Endothelial cell of umbilical vein (primary cell): ENCODE data around the gene EPHA4. TPM values are rescaled to one million over a fixed set of nuclear protein-coding genes. Genes with fewer than 3 reads are reported as not detected.

Experiments used
- BruUV-seq: library from RNA; stranded (reverse); fragments of 400-500 nt; replicated peaks from 2 replicates; lab custom pipeline; 2021; lab: Mats Ljungman, UMichigan
- CTCF ChIA-PET: fragments of 300-600, 350-600 bp; sonication (Branson Sonifier 250); formaldehyde crosslinking; loops from one replicate; lab custom pipeline; 2021; ENCODE audit warnings: antibody characterized with exemption, inconsistent platforms; lab: Charles Lee
- POLR2A ChIA-PET: fragments of 300-600, 350-600 bp; sonication (Branson Sonifier 250); formaldehyde crosslinking; loops from one replicate; lab custom pipeline; 2021; ENCODE audit warnings: antibody characterized with exemption, inconsistent platforms; lab: Charles Lee
- DNase-seq: peaks from one replicate; pipeline ENCODE4 v3.0.0-alpha.2; 2011; ENCODE audit warnings: low read depth, low spot score
- FAIRE-seq: peaks from 2 replicates; lab custom pipeline; 2011; peaks lifted over from hg19 to GRCh38; lab: Jason Lieb, UNC
- H2AFZ ChIP-seq: 2 replicates; pipeline ENCODE4 v1.6.0; 2012; ENCODE audit warnings: low read depth, low read length, control low read depth, inconsistent platforms
- H3K27ac ChIP-seq: 2 replicates; pipeline ENCODE4 v1.5.1; 2011; ENCODE audit warnings: low read depth, mild to moderate bottlenecking, control low read depth, low read length, moderate library complexity; ENCODE audit not compliant: insufficient read depth
- H3K27me3 ChIP-seq, 2 experiments: 2 replicates each; pipeline versions ENCODE4 v1.6.0 to v1.6.1; 2011; ENCODE audit warnings: low read length in 2 of 2, mixed read lengths in 1 of 2; ENCODE audit not compliant: control insufficient read depth in 2 of 2, insufficient read depth in 2 of 2
- H3K36me3 ChIP-seq, 2 experiments: 2 replicates in 1 of 2; 3 replicates in 1 of 2; pipeline ENCODE4 v1.5.1; 2011; ENCODE audit warnings: low read length in 2 of 2, mild to moderate bottlenecking in 1 of 2, moderate library complexity in 1 of 2; ENCODE audit not compliant: control insufficient read depth in 2 of 2, insufficient read depth in 2 of 2; ENCODE audit errors: extremely low read depth in 1 of 2
- H3K4me1 ChIP-seq: 3 replicates; pipeline ENCODE4 v1.5.1; 2011; ENCODE audit warnings: mild to moderate bottlenecking, low read length; ENCODE audit not compliant: control insufficient read depth, insufficient read depth; ENCODE audit errors: extremely low read depth
- H3K4me2 ChIP-seq: 2 replicates; pipeline ENCODE4 v1.6.1; 2011; ENCODE audit warnings: low read length, control low read depth, mixed read lengths; ENCODE audit not compliant: insufficient read depth
- H3K4me3 ChIP-seq, 3 experiments: fragments of 200-600 bp in 1 of 3; sonication (generic), shearing (Covaris generic) in 1 of 3; replicated peaks in 1 of 3; 2 replicates each; pipeline ENCODE4 v1.5.1; 2011 to 2016; ENCODE audit warnings: control low read depth in 3 of 3, low read length in 3 of 3, mild to moderate bottlenecking in 2 of 3, inconsistent platforms in 1 of 3, low read depth in 1 of 3, moderate library complexity in 1 of 3; ENCODE audit not compliant: insufficient read depth in 1 of 3
- H3K79me2 ChIP-seq: 2 replicates; pipeline ENCODE4 v1.6.0; 2012; ENCODE audit warnings: low read length, inconsistent platforms; ENCODE audit not compliant: control insufficient read depth, insufficient read depth
- H3K9ac ChIP-seq: replicated peaks from 2 replicates; pipeline ENCODE3; 2011; ENCODE audit warnings: low read length, control low read depth; ENCODE audit not compliant: insufficient read depth; ENCODE audit errors: extremely low read depth
- H3K9me1 ChIP-seq: replicated peaks from 3 replicates; pipeline ENCODE4 v1.6.0; 2011; ENCODE audit warnings: mild to moderate bottlenecking, low read length; ENCODE audit not compliant: control insufficient read depth, insufficient read depth; ENCODE audit errors: extremely low read depth
- H3K9me3 ChIP-seq: replicated peaks from 2 replicates; pipeline ENCODE4 v1.5.1; 2012; ENCODE audit warnings: low read length, inconsistent platforms; ENCODE audit not compliant: control insufficient read depth, insufficient read depth
- H4K20me1 ChIP-seq: replicated peaks from 2 replicates; pipeline ENCODE3; 2011; ENCODE audit warnings: mild to moderate bottlenecking, low read length; ENCODE audit not compliant: control insufficient read depth, insufficient read depth; ENCODE audit errors: extremely low read depth
- EZH2 ChIP-seq: IDR thresholded peaks from 2 replicates; pipeline ENCODE4 v1.6.1; 2012; ENCODE audit warnings: borderline replicate concordance, low read depth, mild to moderate bottlenecking, moderate library complexity, low read length, inconsistent platforms; ENCODE audit not compliant: severe bottlenecking
- GATA2 ChIP-seq: IDR thresholded peaks from 2 replicates; pipeline ENCODE4 v1.7.0; 2011; ENCODE audit warnings: low read depth, mild to moderate bottlenecking, moderate library complexity, mixed read lengths, low read length; ENCODE audit not compliant: insufficient read length, insufficient read depth
- JUN ChIP-seq: IDR thresholded peaks from 2 replicates; pipeline ENCODE4 v1.6.1; 2011; ENCODE audit warnings: borderline replicate concordance, low read depth; ENCODE audit not compliant: insufficient read length, insufficient read depth
- MYC ChIP-seq: IDR thresholded peaks from one replicate; pipeline ENCODE4 v1.6.1; 2011; ENCODE audit warnings: mild to moderate bottlenecking, low read depth, low read length
- dilution Hi-C: fragments of 300-500 bp; cut with MboI; formaldehyde crosslinking; loops from one replicate; pipeline ENCODE4 v1.15.0; 2019; ENCODE audit warnings: low sequenced_read_pairs; ENCODE audit not compliant: extremely low pct_ligation_motif_present
- intact Hi-C: fragments of 100-400 bp; cut with micrococcal nuclease; formaldehyde crosslinking; loops from one replicate; pipeline ENCODE4 v1.10.0; 2022
- polyA plus RNA-seq, 4 experiments: library from polyadenylated mRNA; depleted of rRNA in 3 of 4; stranded (reverse) in 3 of 4; unstranded in 1 of 4; fragments of >200 nt; gene quantifications; 2 replicates each; pipeline versions ENCODE4 v1.2.1 to v1.2.3, GENCODE V29; 2011 to 2012; ENCODE audit warnings: missing spikeins in 1 of 4
- total RNA-seq: library from RNA; stranded (reverse); gene quantifications from 2 replicates; pipeline ENCODE4 v1.2.3, GENCODE V29; 2021
- TF ChIP-seq, protein P1 (sequence below), 2 donors: IDR thresholded peaks; 1 replicate in 1 of 2; 2 replicates in 1 of 2; pipeline ENCODE4 v1.5.1; 2011; ENCODE audit warnings: low read length in 2 of 2, mild to moderate bottlenecking in 2 of 2, moderate library complexity in 2 of 2, control low read depth in 1 of 2, inconsistent platforms in 1 of 2, low read depth in 1 of 2; ENCODE audit not compliant: insufficient read depth in 1 of 2; ENCODE audit errors: extremely low read depth in 1 of 2

Gene EPHA4
- total and polyA plus RNA-seq, 2 donors (not counting 3 experiments of a cell fraction or from before 2014, with no cell fraction given): 11.9 to 19.8 TPM

DNA sequence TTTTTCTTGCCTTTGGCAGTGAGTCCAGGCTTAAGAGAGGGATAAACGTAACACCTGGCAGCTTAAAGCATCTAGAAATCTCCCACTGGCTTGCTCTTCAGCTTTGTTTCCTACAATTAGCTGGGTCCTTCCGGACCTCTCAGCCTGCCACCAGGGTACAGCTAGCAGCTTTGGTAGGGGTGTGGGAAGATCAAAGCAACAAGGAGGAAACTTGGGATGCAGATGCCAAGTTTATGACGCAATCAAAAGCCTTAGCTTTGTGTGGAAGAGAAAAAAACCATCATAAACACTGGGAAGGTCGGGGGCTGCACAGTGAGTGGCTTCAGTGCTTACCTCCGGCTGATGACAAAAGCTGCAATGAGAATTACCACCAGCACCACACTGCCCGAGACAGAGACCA is 116.9 kb downstream of the EPHA4 start:
- no peaks in the 10 kb centered on the region for H3K4me1 ChIP-seq
- dilution Hi-C loops (no loop called here), intact Hi-C loops (no loop called here)
- H2AFZ ChIP-seq: no peak overlapping the region
- TF ChIP-seq MYC (no peak), EZH2 (no peak), JUN (no peak), GATA2 (no peak)
- TF ChIP-seq, protein P1, sequence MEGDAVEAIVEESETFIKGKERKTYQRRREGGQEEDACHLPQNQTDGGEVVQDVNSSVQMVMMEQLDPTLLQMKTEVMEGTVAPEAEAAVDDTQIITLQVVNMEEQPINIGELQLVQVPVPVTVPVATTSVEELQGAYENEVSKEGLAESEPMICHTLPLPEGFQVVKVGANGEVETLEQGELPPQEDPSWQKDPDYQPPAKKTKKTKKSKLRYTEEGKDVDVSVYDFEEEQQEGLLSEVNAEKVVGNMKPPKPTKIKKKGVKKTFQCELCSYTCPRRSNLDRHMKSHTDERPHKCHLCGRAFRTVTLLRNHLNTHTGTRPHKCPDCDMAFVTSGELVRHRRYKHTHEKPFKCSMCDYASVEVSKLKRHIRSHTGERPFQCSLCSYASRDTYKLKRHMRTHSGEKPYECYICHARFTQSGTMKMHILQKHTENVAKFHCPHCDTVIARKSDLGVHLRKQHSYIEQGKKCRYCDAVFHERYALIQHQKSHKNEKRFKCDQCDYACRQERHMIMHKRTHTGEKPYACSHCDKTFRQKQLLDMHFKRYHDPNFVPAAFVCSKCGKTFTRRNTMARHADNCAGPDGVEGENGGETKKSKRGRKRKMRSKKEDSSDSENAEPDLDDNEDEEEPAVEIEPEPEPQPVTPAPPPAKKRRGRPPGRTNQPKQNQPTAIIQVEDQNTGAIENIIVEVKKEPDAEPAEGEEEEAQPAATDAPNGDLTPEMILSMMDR (IDR thresholded peaks at IDR 0.05; ENCODE audit: extremely low read depth in 1 of 2, insufficient read depth in 1 of 2, low read depth in 1 of 2, low read length in 2 of 2): no peak
- ChIA-PET CTCF (interaction anchor here (1.4 to 1.9 kb wide), 2 partner anchors 11 to 66 kb away, joined by 5 read pairs; no protein-coding TSS in a partner anchor), POLR2A (no interaction called here)
- no peaks in the 10 kb centered on the region for H4K20me1 ChIP-seq
- no peaks in the 10 kb centered on the region for H3K9me3 ChIP-seq
- BruUV-seq: no TSS peak
- no peak overlapping the region for H3K4me2 ChIP-seq
- no peak overlapping the region for H3K9ac ChIP-seq
- H3K36me3 ChIP-seq: no peaks in the 10 kb centered on the region
- DNase-seq (no peak), FAIRE-seq (no peak)
- H3K27ac ChIP-seq: no peak overlapping the region
- H3K79me2 ChIP-seq: no peaks in the 10 kb centered on the region
- H3K9me1 ChIP-seq: no peaks in the 10 kb centered on the region
- no peaks in the 10 kb centered on the region for H3K27me3 ChIP-seq
- no peak overlapping the region for H3K4me3 ChIP-seq
